ENCODE results near the gene HECTD1.

- TF ChIP-seq POLR2A (IDR thresholded peaks at IDR 0.05) (no peak), CTCF (IDR thresholded peaks at IDR 0.05) (no peak)
Measured at GRCh38 chr14:31106768-31107167, 100.8 kb downstream of the HECTD1 start.

Measured in upper lobe of left lung (tissue), 4 donors.